Nephron progenitor cell (in vitro differentiated cells): ENCODE measurements around the gene FUBP3.

Source experiments
- DNase-seq: peaks from one replicate; pipeline ENCODE4 v3.0.0; 2021
- H3K27ac Mint-ChIP-seq: 2 replicates; pipeline ENCODE4 v1.8.0; 2021; ENCODE audit warnings: mild to moderate bottlenecking, moderate library complexity, mixed read lengths
- H3K27me3 Mint-ChIP-seq: 2 replicates; pipeline ENCODE4 v1.8.0; 2021; ENCODE audit warnings: mild to moderate bottlenecking, low read depth, mixed read lengths; ENCODE audit not compliant: poor library complexity
- H3K36me3 Mint-ChIP-seq: 2 replicates; pipeline ENCODE4 v1.8.0; 2021; ENCODE audit warnings: low read depth, mixed read lengths
- H3K4me1 Mint-ChIP-seq: 2 replicates; pipeline ENCODE4 v1.8.0; 2021; ENCODE audit warnings: mixed read lengths
- H3K4me3 Mint-ChIP-seq: 2 replicates; pipeline ENCODE4 v1.8.0; 2021; ENCODE audit warnings: mild to moderate bottlenecking, moderate library complexity, mixed read lengths
- H3K9me3 Mint-ChIP-seq: 2 replicates; pipeline ENCODE4 v1.8.0; 2021; ENCODE audit warnings: mild to moderate bottlenecking, moderate library complexity, mixed read lengths
- TF ChIP-seq, protein P1 (sequence below): fragments of 200-600 bp; sonication (generic); IDR thresholded peaks from 2 replicates; pipeline ENCODE4 v1.5.0; 2021; ENCODE audit warnings: antibody characterized with exemption

The FUBP3 gene

DNA sequence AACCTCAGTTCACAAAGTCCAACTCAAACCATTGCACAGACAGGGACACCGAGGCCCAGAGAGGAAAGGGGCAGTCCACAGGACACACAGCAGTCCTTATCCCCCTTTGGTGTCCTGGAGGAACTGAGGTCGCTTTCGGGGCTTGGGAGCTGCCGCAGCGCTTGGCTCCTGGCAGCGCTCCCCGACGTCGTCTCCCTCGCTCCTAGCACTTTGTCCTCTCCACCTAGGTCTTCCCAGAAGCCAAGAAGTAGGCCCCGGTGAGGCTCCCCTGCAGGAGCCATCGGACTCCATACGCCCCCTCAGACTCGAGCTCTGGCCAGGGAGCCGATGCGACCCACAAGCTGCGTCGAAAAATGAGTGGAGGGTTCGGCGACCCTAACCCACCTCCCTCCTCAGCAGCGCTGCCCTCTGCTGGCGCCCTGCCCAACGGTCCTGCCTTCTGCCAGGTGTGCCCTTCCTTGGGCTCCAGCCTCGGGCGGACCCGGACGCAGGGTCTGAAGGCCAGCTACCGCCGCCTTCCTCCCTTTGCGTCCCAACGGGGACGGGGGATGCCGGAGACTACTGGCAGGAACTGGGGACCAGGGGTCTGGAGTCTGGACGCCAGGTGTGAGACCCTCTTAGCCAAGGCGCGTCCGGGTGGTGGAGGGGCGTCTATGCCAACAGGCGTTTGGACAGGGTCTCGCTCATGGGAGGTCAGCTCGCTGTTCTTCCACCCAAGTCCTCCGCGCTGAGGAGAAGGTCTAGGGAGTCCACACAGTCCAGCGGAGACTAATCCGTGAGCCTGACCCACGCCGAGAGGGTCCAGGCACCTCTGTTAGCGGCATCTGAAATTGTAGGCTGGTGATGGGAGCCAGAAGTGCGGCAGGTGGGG, 83.0 kb downstream of the FUBP3 start:
- DNase-seq = peak; percentile 38
- Mint-ChIP-seq H3K4me3 (peak overlapping the region; percentile 59), H3K27ac (no peak overlapping the region), H3K27me3 (peaks cover 100% of the 10 kb centered on the region), H3K4me1 (peaks cover 23% of the 10 kb centered on the region), H3K9me3 (peaks cover 15% of the 10 kb centered on the region), H3K36me3 (no peaks in the 10 kb centered on the region)
- TF ChIP-seq, protein P1, sequence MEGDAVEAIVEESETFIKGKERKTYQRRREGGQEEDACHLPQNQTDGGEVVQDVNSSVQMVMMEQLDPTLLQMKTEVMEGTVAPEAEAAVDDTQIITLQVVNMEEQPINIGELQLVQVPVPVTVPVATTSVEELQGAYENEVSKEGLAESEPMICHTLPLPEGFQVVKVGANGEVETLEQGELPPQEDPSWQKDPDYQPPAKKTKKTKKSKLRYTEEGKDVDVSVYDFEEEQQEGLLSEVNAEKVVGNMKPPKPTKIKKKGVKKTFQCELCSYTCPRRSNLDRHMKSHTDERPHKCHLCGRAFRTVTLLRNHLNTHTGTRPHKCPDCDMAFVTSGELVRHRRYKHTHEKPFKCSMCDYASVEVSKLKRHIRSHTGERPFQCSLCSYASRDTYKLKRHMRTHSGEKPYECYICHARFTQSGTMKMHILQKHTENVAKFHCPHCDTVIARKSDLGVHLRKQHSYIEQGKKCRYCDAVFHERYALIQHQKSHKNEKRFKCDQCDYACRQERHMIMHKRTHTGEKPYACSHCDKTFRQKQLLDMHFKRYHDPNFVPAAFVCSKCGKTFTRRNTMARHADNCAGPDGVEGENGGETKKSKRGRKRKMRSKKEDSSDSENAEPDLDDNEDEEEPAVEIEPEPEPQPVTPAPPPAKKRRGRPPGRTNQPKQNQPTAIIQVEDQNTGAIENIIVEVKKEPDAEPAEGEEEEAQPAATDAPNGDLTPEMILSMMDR = no peak

DNA sequence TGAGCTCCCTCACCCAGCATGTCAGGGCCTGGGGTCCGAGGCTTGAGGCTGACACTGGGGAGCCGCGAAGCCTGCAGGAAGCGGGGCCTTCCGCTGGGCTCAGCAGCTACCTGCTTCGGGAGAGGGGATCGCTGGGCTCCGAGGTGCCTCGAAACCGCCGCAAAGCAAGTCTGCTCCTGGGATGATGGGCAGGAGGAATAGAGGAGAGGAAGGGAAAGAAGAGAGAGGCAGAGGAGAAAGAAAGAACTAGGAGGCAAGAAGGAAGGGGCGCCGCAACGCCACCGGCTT, 83.5 kb downstream of the FUBP3 start:
- Mint-ChIP-seq H3K4me1 (peaks cover 23% of the 10 kb centered on the region), H3K4me3 (peak overlapping the region; percentile 59), H3K36me3 (no peaks in the 10 kb centered on the region), H3K9me3 (peaks cover 12% of the 10 kb centered on the region), H3K27me3 (peaks cover 100% of the 10 kb centered on the region), H3K27ac (no peak overlapping the region)
- peak; percentile 33 for DNase-seq
- TF ChIP-seq, protein P1 = no peak

DNA sequence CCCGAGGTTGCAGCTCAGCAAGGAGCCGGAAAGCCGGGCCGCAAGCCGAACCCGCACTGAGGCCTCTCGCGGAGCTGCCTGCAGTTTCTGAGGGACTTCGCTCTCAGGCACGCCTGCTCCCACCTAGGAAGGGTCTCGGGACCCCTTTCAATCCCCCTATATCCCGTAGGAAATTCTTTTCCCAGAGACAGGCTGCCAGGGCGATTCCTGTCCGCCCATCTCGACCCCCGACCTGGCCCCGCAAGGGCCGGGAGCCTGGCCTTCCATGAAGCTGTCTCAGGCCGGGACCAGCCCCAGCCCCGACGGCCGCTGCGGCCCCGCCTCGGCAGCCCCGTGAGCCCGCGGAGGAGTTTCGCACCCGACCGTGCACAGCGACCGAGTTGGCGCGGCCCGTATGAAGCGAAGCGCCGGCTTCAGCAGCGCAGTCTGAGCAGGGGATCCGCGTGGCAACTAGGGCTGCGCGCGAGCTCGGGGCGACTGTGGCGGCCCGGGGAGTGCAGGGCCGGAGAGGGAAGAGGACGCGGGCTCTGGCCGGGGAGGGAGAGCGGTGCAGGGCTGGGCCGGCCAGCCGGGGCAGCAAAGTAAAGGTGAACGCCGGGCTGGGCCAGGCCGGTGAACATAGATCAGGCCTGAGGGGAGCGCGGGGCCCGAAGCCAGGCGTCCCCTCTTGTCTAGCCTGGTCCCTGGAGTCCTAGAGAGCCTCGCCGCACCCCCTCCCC, 84.0 kb downstream of the FUBP3 start:
- peak overlapping the region; percentile 54 for H3K4me3 Mint-ChIP-seq
- peak; percentile 53 for DNase-seq
- TF ChIP-seq, protein P1 = no peak
- peaks cover 23% of the 10 kb centered on the region for H3K4me1 Mint-ChIP-seq
- no peaks in the 10 kb centered on the region for H3K36me3 Mint-ChIP-seq
- peaks cover 7% of the 10 kb centered on the region for H3K9me3 Mint-ChIP-seq
- peaks cover 100% of the 10 kb centered on the region for H3K27me3 Mint-ChIP-seq
- H3K27ac Mint-ChIP-seq = no peak overlapping the region

DNA sequence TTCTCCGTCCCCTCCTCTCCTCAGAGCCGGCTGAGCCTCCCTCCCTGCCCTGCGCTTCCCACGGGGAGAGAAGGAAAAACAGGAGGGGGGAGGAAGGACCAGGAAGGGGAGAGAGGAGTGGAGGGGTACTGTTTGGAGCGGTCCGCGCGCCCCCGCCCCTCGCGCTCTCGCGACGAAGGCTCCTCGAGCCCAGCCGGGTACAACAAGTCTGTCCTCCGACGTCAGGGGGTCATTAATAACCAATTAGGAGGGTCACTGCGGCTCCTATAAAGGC, 84.5 kb downstream of the FUBP3 start:
- peaks cover 100% of the 10 kb centered on the region for H3K27me3 Mint-ChIP-seq
- no peak for DNase-seq
- peaks cover 23% of the 10 kb centered on the region for H3K4me1 Mint-ChIP-seq
- no peak overlapping the region for H3K27ac Mint-ChIP-seq
- H3K36me3 Mint-ChIP-seq = no peaks in the 10 kb centered on the region
- peak overlapping the region; percentile 54 for H3K4me3 Mint-ChIP-seq
- TF ChIP-seq, protein P1 = no peak
- H3K9me3 Mint-ChIP-seq = peaks cover 2% of the 10 kb centered on the region

DNA sequence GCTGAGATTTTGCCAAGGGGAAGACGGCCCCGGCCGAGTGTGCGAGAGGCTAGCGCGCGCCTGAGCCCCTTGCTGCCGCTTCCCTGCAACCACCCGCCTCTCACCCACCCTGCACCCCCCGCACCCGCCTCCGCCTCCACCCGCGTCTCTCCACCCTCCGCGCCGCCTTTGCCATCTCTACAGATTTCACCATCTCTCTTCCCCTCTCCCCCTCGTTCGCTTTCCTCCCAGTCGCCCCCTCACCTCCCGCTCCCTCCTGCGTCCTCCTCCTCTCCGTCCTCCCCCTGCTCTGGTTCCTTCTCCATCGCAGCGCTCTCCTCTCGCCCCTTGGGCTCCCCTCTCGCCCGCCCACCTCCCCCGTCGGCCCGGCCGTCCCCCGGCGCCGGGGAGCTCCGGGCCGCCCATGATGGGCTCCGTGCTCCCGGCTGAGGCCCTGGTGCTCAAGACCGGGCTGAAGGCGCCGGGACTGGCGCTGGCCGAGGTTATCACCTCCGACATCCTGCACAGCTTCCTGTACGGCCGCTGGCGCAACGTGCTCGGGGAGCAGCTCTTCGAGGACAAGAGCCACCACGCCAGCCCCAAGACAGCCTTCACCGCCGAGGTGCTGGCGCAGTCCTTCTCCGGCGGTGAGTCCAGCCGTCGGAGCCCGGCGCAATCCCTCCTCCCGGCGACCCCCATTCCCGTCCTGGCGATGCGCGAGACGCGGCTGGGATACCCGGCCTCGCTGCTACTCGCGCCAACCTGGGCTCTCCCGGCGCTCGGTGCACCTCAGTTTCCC, 85.1 kb downstream of the FUBP3 start, which contains the start of gene PRDM12:
Gene PRDM12 (plus strand): TSS at position 344 of the 778 bp plus-strand sequence. CDS start 60 bp downstream, at position 404.
- Mint-ChIP-seq H3K9me3 (no peaks in the 10 kb centered on the region), H3K4me3 (peak within 1 kb of the TSS; percentile 72), H3K4me1 (peaks cover 23% of the 10 kb centered on the region), H3K27ac (no peak within 1 kb of the TSS), H3K36me3 (no peaks in the 10 kb centered on the region), H3K27me3 (peaks cover 100% of the 10 kb centered on the region)
- peak; percentile 53 for DNase-seq
- TF ChIP-seq, protein P1 = no peak
